ENCODE data around the gene PLD1. TPM values are rescaled to one million over a fixed set of nuclear protein-coding genes. Genes with fewer than 3 reads are reported as not detected.

Gene PLD1
- total and polyA plus RNA-seq, 2 of the 8 experiments (the other 6 are each of a cell fraction or from before 2014, with no cell fraction given) = 1.2 to 2.6 TPM

- TF ChIP-seq, protein P1, sequence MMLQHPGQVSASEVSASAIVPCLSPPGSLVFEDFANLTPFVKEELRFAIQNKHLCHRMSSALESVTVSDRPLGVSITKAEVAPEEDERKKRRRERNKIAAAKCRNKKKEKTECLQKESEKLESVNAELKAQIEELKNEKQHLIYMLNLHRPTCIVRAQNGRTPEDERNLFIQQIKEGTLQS (IDR thresholded peaks at IDR 0.05; ENCODE audit: insufficient read depth, low read depth, low read length) = no peak
- no peak for TF ChIP-seq CHD1 (IDR thresholded peaks at IDR 0.05; ENCODE audit: low read depth, low read length)
- no peak for TF ChIP-seq EGR1 (IDR thresholded peaks at IDR 0.05; ENCODE audit: borderline replicate concordance, low read depth, low read length)
- no peak for TF ChIP-seq POLR2A (IDR thresholded peaks at IDR 0.05; ENCODE audit: control extremely low read depth in 1 of 2, low read depth in 2 of 2, low read length in 2 of 2)
- no peak for TF ChIP-seq POLR2AphosphoS5 (IDR thresholded peaks at IDR 0.05; ENCODE audit: low read depth, low read length)
- no peak for TF ChIP-seq RAD21 (IDR thresholded peaks at IDR 0.05 in 1 of 2, conservative IDR thresholded peaks at IDR 0.05 in 1 of 2; ENCODE audit: low read depth in 2 of 2, low read length in 2 of 2)
- no peak for TF ChIP-seq TAF7 (optimal IDR thresholded peaks at IDR 0.05; ENCODE audit: borderline replicate concordance, low read depth, low read length)
- TF ChIP-seq YY1 (IDR thresholded peaks at IDR 0.05; ENCODE audit: low read depth, low read length) = no peak
Measured at GRCh38 chr3:171753665-171754408, 56.4 kb downstream of the PLD1 start (continued).

Data from H1 (cell line).